Urinary bladder (tissue), 4 donors: Measurements from ENCODE around the gene LEFTY1. TPM values are rescaled to one million over a fixed set of nuclear protein-coding genes. Genes with fewer than 3 reads are reported as not detected.

Experiments
- DNase-seq: peaks from one replicate; pipeline ENCODE4 v3.0.0-alpha.2; 2015; ENCODE audit errors: extremely low spot score
- H3K27ac ChIP-seq: one replicate; pipeline ENCODE4 v1.5.1; 2013; ENCODE audit warnings: low read depth, mild to moderate bottlenecking, moderate library complexity
- H3K36me3 ChIP-seq: one replicate; pipeline ENCODE4 v1.6.1; 2013; ENCODE audit warnings: mild to moderate bottlenecking, moderate library complexity; ENCODE audit not compliant: insufficient read depth
- H3K4me1 ChIP-seq: one replicate; pipeline ENCODE4 v1.6.1; 2013; ENCODE audit warnings: mild to moderate bottlenecking, moderate library complexity; ENCODE audit not compliant: insufficient read depth
- H3K4me3 ChIP-seq: one replicate; pipeline ENCODE4 v1.5.1; 2013; ENCODE audit warnings: low read depth, low read length
- WGBS: extraction: QIAGEN DNeasy Blood & Tissue Kit; methylation state at CpG from one replicate; pipeline ENCODE4 v1.1.7; 2013; 5-methylcytosine and 5-hydroxymethylcytosine counted together
- polyA plus RNA-seq: library from polyadenylated mRNA; stranded (reverse); fragments of 200-250 nt; gene quantifications from one replicate; pipeline ENCODE4 v1.2.3, GENCODE V29; 2013
- total RNA-seq: library from RNA; depleted of rRNA; stranded (reverse); fragments of >200 nt; gene quantifications from one replicate; pipeline ENCODE4 v1.2.3, GENCODE V29; 2014
- donor health status: healthy with polysubstance abuse.
- donor health status: healthy.

LEFTY1 gene
- total and polyA plus RNA-seq, 2 donors = 0.35 to 0.79 TPM

GRCh38 chr1:225850370-225850769 lies 38.6 kb downstream of the LEFTY1 start:
- DNase-seq = no peak
- Histone ChIP-seq H3K36me3 (no peaks in the 10 kb centered on the region), H3K4me1 (no peaks in the 10 kb centered on the region), H3K4me3 (no peak overlapping the region), H3K27ac (no peak overlapping the region)
- 94% methylated on average over 7 of the region's 7 CpGs for WGBS

- Histone ChIP-seq H3K4me1 (no peaks in the 10 kb centered on the region), H3K27ac (no peak overlapping the region), H3K36me3 (no peaks in the 10 kb centered on the region), H3K4me3 (no peak overlapping the region)
- 61% methylated on average over 7 of the region's 7 CpGs for WGBS
- DNase-seq = no peak
Measured at GRCh38 chr1:225849925-225850324, 39.0 kb downstream of the LEFTY1 start.

- H3K4me1 ChIP-seq = no peaks in the 10 kb centered on the region
- 63% methylated on average over 16 of the region's 16 CpGs for WGBS
- no peak overlapping the region for H3K4me3 ChIP-seq
- H3K36me3 ChIP-seq = no peaks in the 10 kb centered on the region
- DNase-seq = no peak
- H3K27ac ChIP-seq = no peak overlapping the region
Measured at GRCh38 chr1:225848030-225848955, 40.7 kb downstream of the LEFTY1 start.

GRCh38 chr1:225847610-225848009 lies 41.3 kb downstream of the LEFTY1 start:
- Histone ChIP-seq H3K4me1 (no peaks in the 10 kb centered on the region), H3K27ac (no peak overlapping the region), H3K36me3 (no peaks in the 10 kb centered on the region), H3K4me3 (no peak overlapping the region)
- DNase-seq = no peak
- WGBS = 61% methylated on average over 4 of the region's 4 CpGs

GRCh38 chr1:225846331-225847310 lies 42.3 kb downstream of the LEFTY1 start:
- DNase-seq = no peak
- WGBS = 85% methylated on average over 20 of the region's 20 CpGs
- no peaks in the 10 kb centered on the region for H3K36me3 ChIP-seq
- no peak overlapping the region for H3K27ac ChIP-seq
- no peak overlapping the region for H3K4me3 ChIP-seq
- no peaks in the 10 kb centered on the region for H3K4me1 ChIP-seq

- Histone ChIP-seq H3K36me3 (no peaks in the 10 kb centered on the region), H3K27ac (no peak overlapping the region), H3K4me3 (no peak overlapping the region), H3K4me1 (no peaks in the 10 kb centered on the region)
- 47% methylated on average over 13 of the region's 13 CpGs for WGBS
- DNase-seq = no peak
Measured at GRCh38 chr1:225845571-225846259, 43.2 kb downstream of the LEFTY1 start.

- H3K36me3 ChIP-seq = no peaks in the 10 kb centered on the region
- no peak overlapping the region for H3K27ac ChIP-seq
- no peaks in the 10 kb centered on the region for H3K4me1 ChIP-seq
- no peak for DNase-seq
- H3K4me3 ChIP-seq = no peak overlapping the region
- WGBS = 85% methylated on average over 14 of the region's 14 CpGs
Measured at GRCh38 chr1:225845097-225845496, 43.8 kb downstream of the LEFTY1 start.

GRCh38 chr1:225844236-225845061 lies 44.5 kb downstream of the LEFTY1 start:
- no peak overlapping the region for H3K27ac ChIP-seq
- no peak for DNase-seq
- H3K4me1 ChIP-seq = no peaks in the 10 kb centered on the region
- no peak overlapping the region for H3K4me3 ChIP-seq
- 89% methylated on average over 18 of the region's 18 CpGs for WGBS
- H3K36me3 ChIP-seq = no peaks in the 10 kb centered on the region

GRCh38 chr1:225843426-225843795 lies 45.5 kb downstream of the LEFTY1 start:
- H3K36me3 ChIP-seq = peaks cover 3% of the 10 kb centered on the region
- H3K4me3 ChIP-seq = no peak overlapping the region
- no peak overlapping the region for H3K27ac ChIP-seq
- whole genome bisulfite sequencing = 83% methylated on average over 6 of the region's 6 CpGs
- no peak for DNase-seq
- no peaks in the 10 kb centered on the region for H3K4me1 ChIP-seq

- 87% methylated on average over 6 of the region's 6 CpGs for WGBS
- DNase-seq = no peak
- Histone ChIP-seq H3K4me3 (no peak overlapping the region), H3K36me3 (peaks cover 3% of the 10 kb centered on the region), H3K4me1 (no peaks in the 10 kb centered on the region), H3K27ac (no peak overlapping the region)
Measured at GRCh38 chr1:225842788-225843425, 46.0 kb downstream of the LEFTY1 start.

- Histone ChIP-seq H3K4me1 (no peaks in the 10 kb centered on the region), H3K36me3 (peaks cover 3% of the 10 kb centered on the region), H3K4me3 (no peak overlapping the region), H3K27ac (no peak overlapping the region)
- DNase-seq = no peak
- WGBS = 78% methylated on average over 12 of the region's 12 CpGs
Measured at GRCh38 chr1:225842074-225842473, 46.9 kb downstream of the LEFTY1 start.

GRCh38 chr1:225840713-225841112 lies 48.2 kb downstream of the LEFTY1 start:
- H3K4me1 ChIP-seq = no peaks in the 10 kb centered on the region
- peaks cover 3% of the 10 kb centered on the region for H3K36me3 ChIP-seq
- 89% methylated on average over 4 of the region's 4 CpGs for WGBS
- DNase-seq = no peak
- no peak overlapping the region for H3K27ac ChIP-seq
- H3K4me3 ChIP-seq = no peak overlapping the region
